H9 (cell line): Measurements from ENCODE around the gene VRK3. TPM values are rescaled to one million over a fixed set of nuclear protein-coding genes. Genes with fewer than 3 reads are reported as not detected.

Source experiments
- DNase-seq: peaks from one replicate; pipeline ENCODE4 v3.0.0-alpha.2; 2017
- H2AFZ ChIP-seq: one replicate; pipeline ENCODE4 v1.6.1; 2013; ENCODE audit warnings: mild to moderate bottlenecking, low read length, control low read depth, moderate library complexity
- H2AK5ac ChIP-seq: 2 replicates; pipeline ENCODE4 v1.6.1; 2013; ENCODE audit warnings: low read length, control low read depth, mixed read lengths; ENCODE audit not compliant: insufficient read length
- H2BK120ac ChIP-seq: one replicate; pipeline ENCODE4 v1.6.1; 2013; ENCODE audit warnings: low read depth, mild to moderate bottlenecking, low read length, control low read depth, inconsistent platforms; ENCODE audit not compliant: poor library complexity, severe bottlenecking
- H2BK12ac ChIP-seq: 2 replicates; pipeline ENCODE4 v1.6.1; 2013; ENCODE audit warnings: low read length, control low read depth, mixed read lengths, low read depth; ENCODE audit not compliant: insufficient read length
- H2BK15ac ChIP-seq: 2 replicates; pipeline ENCODE4 v1.6.1; 2013; ENCODE audit warnings: low read depth, low read length, control low read depth
- H2BK20ac ChIP-seq: one replicate; pipeline ENCODE4 v1.6.1; 2013; ENCODE audit warnings: low read depth, mild to moderate bottlenecking, low read length, control low read depth, inconsistent platforms; ENCODE audit not compliant: poor library complexity, severe bottlenecking
- H2BK5ac ChIP-seq: 2 replicates; pipeline ENCODE4 v1.6.1; 2013; ENCODE audit warnings: low read length, control low read depth, mixed read lengths; ENCODE audit not compliant: insufficient read length
- H3K14ac ChIP-seq: 2 replicates; pipeline ENCODE4 v1.6.1; 2013; ENCODE audit warnings: low read length, control low read depth; ENCODE audit not compliant: insufficient read depth
- H3K18ac ChIP-seq: 2 replicates; pipeline ENCODE4 v1.6.1; 2013; ENCODE audit warnings: low read depth, mild to moderate bottlenecking, mixed read lengths, low read length, control low read depth; ENCODE audit not compliant: insufficient read length
- H3K23ac ChIP-seq: 2 replicates; pipeline ENCODE4 v1.6.1; 2013; ENCODE audit warnings: low read length, control low read depth, mixed read lengths, low read depth; ENCODE audit not compliant: insufficient read length
- H3K23me2 ChIP-seq: 2 replicates; pipeline ENCODE4 v1.6.1; 2013; ENCODE audit warnings: low read depth, mild to moderate bottlenecking, mixed read lengths, low read length, control low read depth; ENCODE audit not compliant: insufficient read length, poor library complexity, severe bottlenecking
- H3K27ac ChIP-seq: 2 replicates; pipeline ENCODE4 v1.5.1; 2013; ENCODE audit warnings: low read length, control low read depth, mixed read lengths, low read depth; ENCODE audit not compliant: insufficient read length
- H3K27me3 ChIP-seq: 2 replicates; pipeline ENCODE4 v1.6.1; 2013; ENCODE audit warnings: low read length, control low read depth, inconsistent platforms; ENCODE audit not compliant: insufficient read depth
- H3K4ac ChIP-seq: 2 replicates; pipeline ENCODE4 v1.6.1; 2013; ENCODE audit warnings: low read depth, mild to moderate bottlenecking, control low read depth, inconsistent platforms, low read length, moderate library complexity
- H3K4me1 ChIP-seq: 2 replicates; pipeline ENCODE4 v1.6.1; 2013; ENCODE audit warnings: low read length, control low read depth, inconsistent platforms; ENCODE audit not compliant: insufficient read depth
- H3K4me2 ChIP-seq: 2 replicates; pipeline ENCODE4 v1.6.1; 2013; ENCODE audit warnings: low read length, control low read depth, mixed read lengths; ENCODE audit not compliant: insufficient read length, insufficient read depth
- H3K56ac ChIP-seq: 2 replicates; pipeline ENCODE4 v1.6.1; 2013; ENCODE audit warnings: low read depth, mild to moderate bottlenecking, mixed read lengths, low read length, control low read depth; ENCODE audit not compliant: insufficient read length
- H3K79me1 ChIP-seq: 2 replicates; pipeline ENCODE4 v1.6.1; 2013; ENCODE audit warnings: low read depth, mild to moderate bottlenecking, moderate library complexity, low read length, control low read depth, inconsistent platforms; ENCODE audit not compliant: insufficient read depth, poor library complexity, severe bottlenecking
- H3K79me2 ChIP-seq: 2 replicates; pipeline ENCODE4 v1.6.1; 2013; ENCODE audit warnings: low read length, control low read depth, inconsistent platforms; ENCODE audit not compliant: insufficient read depth
- H3K9ac ChIP-seq: 2 replicates; pipeline ENCODE4 v1.6.1; 2013; ENCODE audit warnings: low read length, control low read depth, mixed read lengths; ENCODE audit not compliant: insufficient read length; ENCODE audit errors: extremely low read depth
- H3K9me3 ChIP-seq: one replicate; pipeline ENCODE4 v1.6.1; 2013; ENCODE audit warnings: low read depth, low read length, inconsistent platforms; ENCODE audit not compliant: control insufficient read depth
- H3T11ph ChIP-seq: one replicate; pipeline ENCODE4 v1.6.1; 2013; ENCODE audit warnings: mild to moderate bottlenecking, low read length, control low read depth, inconsistent platforms
- H4K20me1 ChIP-seq: one replicate; pipeline ENCODE4 v1.6.1; 2013; ENCODE audit not compliant: control insufficient read depth, insufficient read length, insufficient read depth
- H4K5ac ChIP-seq: 2 replicates; pipeline ENCODE4 v1.6.1; 2013; ENCODE audit warnings: low read depth, mild to moderate bottlenecking, mixed read lengths, low read length, control low read depth; ENCODE audit not compliant: insufficient read length
- H4K8ac ChIP-seq: replicated peaks from 2 replicates; pipeline ENCODE4 v1.6.1; 2013; ENCODE audit warnings: low read length, control low read depth, mixed read lengths, low read depth; ENCODE audit not compliant: insufficient read length
- H4K91ac ChIP-seq: 2 replicates; pipeline ENCODE4 v1.6.1; 2013; ENCODE audit warnings: low read depth, mild to moderate bottlenecking, moderate library complexity, mixed read lengths, low read length, control low read depth; ENCODE audit not compliant: insufficient read length
- H3K27ac Mint-ChIP-seq, 3 experiments: 2 replicates in 2 of 3; 3 replicates in 1 of 3; pipeline ENCODE4 v1.8.0; 2020 to 2021; ENCODE audit warnings: mixed read lengths in 3 of 3, mild to moderate bottlenecking in 1 of 3, moderate library complexity in 1 of 3
- H3K27me3 Mint-ChIP-seq: 2 replicates; pipeline ENCODE4 v1.8.0; 2021; ENCODE audit warnings: low read depth, mild to moderate bottlenecking, moderate library complexity, mixed read lengths
- H3K36me3 Mint-ChIP-seq, 3 experiments: 2 replicates in 2 of 3; 3 replicates in 1 of 3; pipeline ENCODE4 v1.8.0; 2020 to 2021; ENCODE audit warnings: low read depth in 3 of 3, mixed read lengths in 3 of 3; ENCODE audit not compliant: insufficient read depth in 1 of 3
- H3K4me1 Mint-ChIP-seq, 2 experiments: 2 replicates each; pipeline ENCODE4 v1.8.0; 2020; ENCODE audit warnings: mixed read lengths in 2 of 2
- H3K4me3 Mint-ChIP-seq, 2 experiments: 2 replicates in 1 of 2; 3 replicates in 1 of 2; pipeline ENCODE4 v1.8.0; 2020 to 2021; ENCODE audit warnings: mild to moderate bottlenecking in 2 of 2, mixed read lengths in 2 of 2, moderate library complexity in 1 of 2
- H3K9me3 Mint-ChIP-seq, 2 experiments: 2 replicates in 1 of 2; 3 replicates in 1 of 2; pipeline ENCODE4 v1.8.0; 2020; ENCODE audit warnings: mild to moderate bottlenecking in 2 of 2, mixed read lengths in 2 of 2, moderate library complexity in 1 of 2
- CTCF ChIP-seq: fragments of 200-600 bp; sonication (generic); conservative IDR thresholded peaks from 3 replicates; pipeline ENCODE4 v1.8.0; 2021; ENCODE audit warnings: antibody characterized with exemption, mild to moderate bottlenecking
- WGBS: extraction: QIAGEN DNeasy Blood & Tissue Kit; methylation state at CpG from one replicate; pipeline ENCODE4 v1.1.7; 2013; ENCODE audit warnings: missing lambda C conversion rate, low lambda C conversion rate, mixed read lengths; ENCODE audit not compliant: insufficient read length; ENCODE audit errors: extremely low coverage; 5-methylcytosine and 5-hydroxymethylcytosine counted together
- total RNA-seq: library from RNA; stranded (reverse); gene quantifications from 2 replicates; pipeline ENCODE4 v1.2.1, GENCODE V29; 2021

Gene VRK3
- total RNA-seq, 1 experiment from 2014 or later: 33.5 TPM

GRCh38 chr19:50060107-50060506 lies 34.9 kb upstream of the VRK3 start:
- peaks cover 67 to 83% of the 10 kb centered on the region in 2 experiments for H3K9me3 Mint-ChIP-seq
- Histone ChIP-seq H3K79me1 (no peaks in the 10 kb centered on the region), H3K4me2 (no peak overlapping the region), H3K27me3 (no peaks in the 10 kb centered on the region), H3K79me2 (no peaks in the 10 kb centered on the region), H2BK120ac (no peak overlapping the region), H2AFZ (no peak overlapping the region), H2BK5ac (no peak overlapping the region), H4K91ac (no peak overlapping the region), H4K5ac (no peak overlapping the region), H3K4ac (no peak overlapping the region), H2BK12ac (no peak overlapping the region), H4K20me1 (no peaks in the 10 kb centered on the region), H3K23ac (no peak overlapping the region), H3K9me3 (peaks cover 42% of the 10 kb centered on the region), H3K4me1 (no peaks in the 10 kb centered on the region), H3K14ac (no peak overlapping the region), H3K23me2 (no peaks in the 10 kb centered on the region), H2BK15ac (no peak overlapping the region), H2AK5ac (no peak overlapping the region), H4K8ac (no peak overlapping the region), H3T11ph (no peak overlapping the region), H3K27ac (no peak overlapping the region), H3K18ac (no peak overlapping the region), H3K56ac (no peak overlapping the region), H3K9ac (no peak overlapping the region), H2BK20ac (no peak overlapping the region)
- no peak overlapping the region for H3K27ac Mint-ChIP-seq
- no peak for TF ChIP-seq CTCF
- DNase-seq: no peak
- peaks cover 5 to 16% (median 7%) of the 10 kb centered on the region in 3 experiments; a peak in 5 of 7 replicates for H3K36me3 Mint-ChIP-seq
- no peaks in the 10 kb centered on the region for H3K4me1 Mint-ChIP-seq
- no CpG with 5 or more reads among the region's 15 CpGs for WGBS
- peaks cover 4% of the 10 kb centered on the region; the same call in 1 of the 2 replicates for H3K27me3 Mint-ChIP-seq
- no peak overlapping the region for H3K4me3 Mint-ChIP-seq
